ENCODE measurements around the gene WDFY4.

GRCh38 chr10:48804740-48805182 lies 120.1 kb downstream of the WDFY4 start:
- TF ChIP-seq REST (IDR thresholded peaks at IDR 0.05; ENCODE audit: insufficient read depth in 1 of 2, low read depth in 2 of 2, low read length in 2 of 2), result no peak
- no peak for TF ChIP-seq TAF1 (IDR thresholded peaks at IDR 0.05; ENCODE audit: borderline replicate concordance, insufficient read depth, low read length)
